Cardiac septum (tissue), 1 donor: ENCODE results near the gene ATRN. TPM values are rescaled to one million over a fixed set of nuclear protein-coding genes. Genes with fewer than 3 reads are reported as not detected.

Source experiments
- DNase-seq: peaks from one replicate; pipeline ENCODE4 v3.0.0-alpha.2; 2020; ENCODE audit warnings: low spot score
- intact Hi-C: fragments of 100-400 bp; cut with DNase I; formaldehyde crosslinking; loops from one replicate; pipeline ENCODE4 v1.14.0; 2022
- total RNA-seq: library from RNA; stranded (reverse); fragmentation: NEBNext Ultra II Directional; extraction: Animal tissue kit (Norgen Biotek cat#: 25700); gene quantifications from one replicate; pipeline ENCODE4 v1.2.1, GENCODE V29; 2021
- donor health status: DM: no; HTN: no; CAD: no.

The ATRN gene
- total RNA-seq, 1 donor from 2014 or later = 36.9 TPM

DNA sequence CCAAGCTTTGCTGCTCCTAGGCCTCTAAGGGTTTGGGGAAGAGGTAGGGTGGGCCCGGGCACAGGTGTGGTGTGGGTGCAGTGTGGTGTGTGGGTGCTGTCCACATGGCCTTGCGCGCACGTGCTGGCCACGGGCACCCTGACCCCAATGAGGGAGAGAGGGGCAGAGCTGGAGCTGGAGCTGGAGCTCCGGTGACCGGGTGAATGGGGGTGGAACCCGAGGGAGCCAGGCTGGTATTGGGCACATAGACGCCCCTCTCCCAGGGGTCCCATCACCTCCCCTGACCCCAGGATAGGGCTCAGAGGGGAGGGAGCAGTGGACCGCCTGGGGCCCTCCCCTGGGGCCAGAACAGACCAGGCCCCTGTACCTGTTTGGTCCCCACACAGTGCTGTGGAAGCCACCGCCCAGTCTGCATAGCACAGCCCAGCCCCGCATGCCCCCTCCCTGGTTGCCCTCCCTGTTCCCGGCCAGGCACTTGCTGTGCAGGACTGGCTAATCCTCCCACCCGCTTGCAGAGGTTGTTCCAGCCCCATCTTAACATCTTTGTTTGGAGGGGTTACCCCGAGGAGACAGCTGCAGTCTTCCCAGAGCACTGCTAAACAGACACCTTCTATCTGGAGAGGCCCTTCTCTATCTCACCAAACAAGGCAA lies 210.0 kb downstream of the ATRN start:
- intact Hi-C loops = no loop called here

DNA sequence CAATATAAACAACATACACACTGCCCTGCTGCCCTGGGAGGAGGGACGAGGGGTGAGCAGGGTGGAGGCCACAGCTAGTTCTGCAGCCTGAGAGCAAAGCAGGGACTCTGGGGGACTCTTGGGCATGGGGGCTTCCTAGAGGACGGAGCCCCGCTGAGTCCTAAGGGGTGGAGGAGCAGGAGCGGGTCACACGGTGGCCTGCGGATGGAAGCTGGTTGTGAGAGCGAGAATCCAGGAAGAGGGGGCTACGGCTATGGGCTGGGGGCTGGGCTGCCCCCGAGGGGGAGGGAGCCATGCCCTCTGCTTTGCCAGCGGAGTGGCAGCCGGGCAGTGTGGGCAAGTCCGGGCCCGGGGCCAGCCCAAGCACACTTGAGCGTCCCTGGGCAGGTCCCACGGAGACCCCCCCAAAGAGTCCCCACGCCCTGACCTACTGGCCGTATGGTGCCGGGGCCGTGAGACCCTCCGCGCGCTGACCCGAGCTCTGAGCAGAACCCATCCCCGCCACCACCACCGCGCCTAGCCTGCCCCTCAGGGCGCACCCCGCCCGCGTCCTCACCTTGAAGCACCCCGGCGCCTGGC lies 210.6 kb downstream of the ATRN start:
- intact Hi-C loops = no loop called here
- DNase-seq = no peak

More for the DNA sequence above, 210.0 kb downstream of the ATRN start:
- DNase-seq = no peak

DNA sequence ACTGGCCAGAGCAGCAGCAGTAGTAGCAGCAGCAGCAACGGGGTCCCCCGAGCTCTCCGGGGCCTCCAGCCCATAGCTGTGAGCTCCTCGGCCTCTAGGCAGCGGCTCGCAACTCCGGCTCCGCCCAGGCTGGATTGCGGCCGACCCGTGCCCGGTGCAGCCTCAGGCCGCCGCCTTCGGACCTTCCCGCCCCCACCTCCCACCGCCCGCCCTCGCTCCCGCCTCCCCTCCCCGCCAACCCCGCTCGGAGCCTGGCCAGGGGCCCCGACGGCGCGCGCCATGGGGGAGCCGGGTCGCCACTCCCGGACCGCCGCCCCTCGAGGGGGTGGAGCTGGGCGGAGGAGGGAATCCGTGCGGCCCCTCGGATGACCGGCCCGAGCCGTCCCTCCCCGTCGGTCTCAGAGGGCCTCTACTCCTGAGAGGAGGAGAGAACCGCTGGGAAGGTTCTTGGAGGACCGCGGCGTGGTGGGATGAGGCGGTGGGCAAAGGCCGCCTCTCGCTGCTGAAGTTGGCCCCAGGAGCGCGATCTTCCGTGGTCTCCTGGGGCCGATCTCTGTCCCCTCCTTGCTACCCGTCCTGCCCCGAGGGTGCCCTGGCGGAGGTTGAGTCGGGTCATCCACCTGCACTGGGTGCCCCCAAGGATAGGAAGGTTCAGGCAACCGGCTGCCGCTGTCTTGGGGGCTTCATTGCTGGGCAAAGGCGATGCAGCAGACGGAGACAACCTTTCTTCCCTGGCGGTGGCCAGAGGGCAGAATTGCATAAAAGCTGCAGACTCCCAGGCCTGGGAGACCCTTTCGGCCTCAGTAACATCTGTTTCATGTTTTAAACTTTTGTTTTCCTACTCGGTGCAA lies 211.3 kb downstream of the ATRN start, which contains the start of gene ADAM33:
Gene ADAM33, minus strand, starts transcription at position 80 of the 851 bp plus-strand sequence. Its CDS starts 6 bp downstream, at position 74.
- no peak for DNase-seq
- intact Hi-C loops = no loop called here

DNA sequence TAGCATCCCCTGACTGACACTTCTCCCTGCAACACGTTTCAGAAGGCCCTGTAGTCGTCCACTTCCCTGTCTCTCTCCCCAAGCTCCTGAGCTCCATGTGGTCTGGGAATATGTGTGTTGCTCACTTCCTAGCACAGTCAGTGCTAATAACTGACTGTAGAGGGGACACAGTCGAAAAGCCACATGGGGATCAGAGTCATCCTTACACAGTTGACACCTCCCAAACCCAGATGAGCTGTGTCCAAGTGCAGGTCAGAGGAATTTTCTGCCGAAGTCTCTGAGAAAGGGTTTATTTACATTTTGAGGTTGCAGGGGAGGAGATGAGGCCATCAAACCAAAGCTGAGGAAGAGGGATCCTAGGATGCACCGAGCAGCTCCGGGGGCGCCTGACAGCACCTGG lies 214.5 kb downstream of the ATRN start:
- DNase-seq = no peak
- intact Hi-C loops = no loop called here

DNA sequence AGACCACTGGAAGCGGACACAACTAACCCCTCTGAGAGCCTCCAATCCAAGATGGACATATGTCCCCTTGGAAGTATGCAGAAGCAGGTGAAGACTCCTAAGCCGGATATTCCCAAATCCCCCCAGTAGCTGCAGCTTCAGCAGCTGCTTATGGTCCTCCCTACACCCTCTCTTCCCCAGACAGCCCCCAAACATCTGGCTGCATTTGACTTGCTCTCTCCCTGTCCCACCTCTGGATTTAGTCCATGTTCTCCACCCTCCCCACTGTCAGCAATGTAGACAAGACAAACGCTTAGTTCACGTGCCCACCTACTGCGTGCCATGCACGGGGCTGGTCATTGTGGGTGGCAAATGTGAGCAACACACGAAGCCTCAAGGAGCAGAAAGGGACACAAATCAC lies 215.6 kb downstream of the ATRN start:
- no peak for DNase-seq
- intact Hi-C loops = no loop called here

DNA sequence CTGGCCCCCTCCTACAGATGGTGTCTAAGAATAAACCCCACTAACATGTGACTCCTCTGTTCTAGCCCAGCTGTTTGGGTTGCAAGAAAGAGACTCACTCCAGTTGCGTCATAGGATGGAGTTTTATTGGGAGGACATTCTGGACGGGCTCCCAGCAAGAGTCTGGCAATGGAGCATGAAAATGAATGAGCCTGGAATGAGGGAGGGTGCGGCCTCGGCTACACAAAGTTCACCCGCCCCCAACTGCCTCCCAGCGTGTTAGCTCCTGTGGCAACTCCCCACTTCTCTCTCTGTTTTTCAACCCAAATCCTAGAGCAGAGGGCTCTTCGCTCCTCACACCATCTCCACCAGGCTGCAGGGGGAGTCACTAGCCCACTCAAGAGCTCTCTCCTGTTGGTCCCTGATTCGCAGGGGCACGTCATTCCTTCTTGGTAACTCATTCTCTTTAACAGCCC lies 216.1 kb downstream of the ATRN start:
- DNase-seq = no peak
- intact Hi-C loops = no loop called here

DNA sequence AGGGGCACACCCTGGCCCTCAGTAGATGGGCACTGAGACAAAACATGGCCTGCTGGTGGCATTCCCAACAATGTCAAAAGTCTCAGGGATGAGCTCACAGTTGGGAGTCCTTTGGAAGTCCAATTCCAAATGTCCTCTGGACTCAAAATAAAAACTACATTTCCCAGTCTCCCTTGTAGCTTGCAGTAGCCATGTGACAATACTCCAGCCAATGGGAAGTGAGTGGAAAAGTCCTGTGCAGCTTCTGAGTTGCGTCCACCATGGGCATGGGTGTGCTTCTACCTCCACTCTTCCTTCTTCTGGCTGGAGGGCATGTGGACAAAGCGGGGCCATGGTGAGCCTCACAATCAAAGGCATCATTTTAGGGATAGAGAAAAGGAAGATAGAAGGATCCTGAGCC lies 216.8 kb downstream of the ATRN start:
- intact Hi-C loops = no loop called here
- no peak for DNase-seq

DNA sequence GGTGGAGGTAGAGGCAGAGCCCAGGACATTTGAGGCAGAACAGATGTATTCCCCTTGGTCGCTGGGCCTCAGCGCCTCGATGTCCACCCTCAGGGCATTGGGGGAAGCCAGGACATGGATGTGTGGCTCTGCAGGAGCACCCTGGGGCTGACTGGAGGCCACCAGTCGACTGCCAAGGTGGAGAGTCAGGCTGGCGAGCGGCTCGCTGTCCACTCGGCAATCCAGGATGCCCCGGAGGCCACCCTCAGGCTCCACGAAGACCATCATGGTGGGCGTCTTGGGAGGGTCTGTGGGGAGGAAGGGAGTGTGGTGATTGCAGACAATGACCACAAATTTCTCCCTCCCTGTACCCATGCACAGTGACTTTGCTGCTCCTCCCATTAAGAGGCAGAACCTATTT lies 219.2 kb downstream of the ATRN start:
- intact Hi-C loops = no loop called here
- DNase-seq = no peak

DNA sequence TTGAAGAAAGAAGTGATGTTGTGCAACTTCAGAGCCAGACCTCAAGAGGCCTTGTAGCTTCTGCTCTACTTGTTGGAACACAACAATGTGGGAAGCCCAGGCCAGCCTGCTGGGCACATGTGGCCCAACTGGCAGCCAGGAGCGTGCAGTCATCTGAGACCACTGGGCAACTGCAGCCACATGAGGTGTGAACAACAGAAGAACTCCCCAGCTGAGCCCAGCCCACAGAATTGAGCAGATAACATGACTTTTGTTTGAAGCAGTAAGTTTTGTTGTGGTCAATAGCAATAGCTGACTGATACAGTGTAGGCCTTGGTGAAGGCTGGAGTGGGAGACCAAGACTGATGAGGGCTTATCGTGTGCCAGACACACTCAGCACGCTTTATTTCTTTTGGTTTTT lies 219.6 kb downstream of the ATRN start:
- DNase-seq = no peak
- intact Hi-C loops = no loop called here

DNA sequence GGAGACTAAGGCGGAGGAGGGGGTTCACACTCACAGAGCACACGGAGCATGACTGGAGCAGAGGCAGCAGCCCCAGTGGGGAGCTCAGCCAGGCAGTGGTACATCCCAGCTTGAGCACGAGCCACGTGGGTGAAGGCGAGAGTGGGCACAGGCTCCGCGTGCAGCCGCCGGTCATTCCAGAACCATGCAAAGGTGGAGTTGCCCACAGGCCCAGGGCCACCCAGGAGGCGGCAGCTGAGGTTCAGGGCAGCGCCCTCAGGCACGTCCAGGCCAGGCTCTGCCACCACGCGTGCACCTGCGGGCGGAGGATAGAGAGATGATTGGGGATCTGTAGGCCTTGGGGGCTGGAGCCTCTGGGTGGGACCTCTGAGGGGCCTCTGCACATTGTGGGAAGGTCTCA lies 220.5 kb downstream of the ATRN start:
- intact Hi-C loops = no loop called here
- no peak for DNase-seq

DNA sequence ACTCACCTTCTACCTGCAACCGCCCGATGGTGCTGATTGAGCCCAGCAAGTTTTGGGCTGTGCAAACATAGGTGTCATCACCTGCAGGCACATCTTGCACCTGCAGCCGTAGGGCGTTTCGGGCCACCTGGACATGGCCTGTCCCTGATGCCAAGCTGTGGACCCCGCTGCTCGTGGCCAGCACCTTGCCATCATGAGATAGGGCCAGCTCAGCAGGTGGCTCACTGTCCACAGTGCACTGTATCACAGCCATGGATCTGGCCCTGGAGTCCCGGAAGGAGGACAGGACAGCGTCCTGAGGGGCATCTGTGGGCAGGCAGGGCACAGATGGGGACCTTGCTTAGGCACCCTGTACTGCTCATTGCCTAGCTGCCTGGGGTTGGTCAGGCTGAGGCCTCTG lies 221.1 kb downstream of the ATRN start:
- no peak for DNase-seq

DNA sequence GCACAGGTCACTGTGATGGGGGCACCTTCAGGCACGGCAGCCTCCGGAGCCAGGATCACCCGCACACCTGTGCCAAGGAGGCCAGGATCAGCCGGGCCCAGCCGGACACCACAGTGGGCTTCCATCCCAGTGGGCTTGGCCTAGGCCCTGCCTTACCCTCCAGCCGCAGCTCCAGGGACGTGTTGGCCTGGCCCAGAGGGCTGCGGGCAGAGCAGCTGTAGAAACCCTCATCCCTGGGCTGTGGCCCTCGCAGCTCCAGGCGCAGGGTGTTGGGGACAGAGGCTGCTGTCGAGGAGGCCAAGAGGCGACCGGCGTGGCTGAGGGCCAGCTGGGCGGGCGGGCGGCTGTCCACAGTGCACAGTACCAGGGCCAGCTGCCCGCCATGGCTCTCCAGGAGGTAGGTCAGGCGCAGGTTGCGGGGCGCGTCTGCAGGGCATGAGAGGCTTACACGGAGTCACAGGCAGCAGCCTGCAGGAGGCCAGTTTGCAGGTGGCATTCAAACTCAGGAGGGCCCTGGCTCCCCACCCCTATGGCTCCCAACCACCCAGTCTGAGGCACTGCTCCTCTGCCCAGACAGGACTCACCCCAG lies 222.0 kb downstream of the ATRN start:
- DNase-seq = no peak
- intact Hi-C loops = no loop called here

More for the DNA sequence above, 221.1 kb downstream of the ATRN start:
- intact Hi-C loops = no loop called here

DNA sequence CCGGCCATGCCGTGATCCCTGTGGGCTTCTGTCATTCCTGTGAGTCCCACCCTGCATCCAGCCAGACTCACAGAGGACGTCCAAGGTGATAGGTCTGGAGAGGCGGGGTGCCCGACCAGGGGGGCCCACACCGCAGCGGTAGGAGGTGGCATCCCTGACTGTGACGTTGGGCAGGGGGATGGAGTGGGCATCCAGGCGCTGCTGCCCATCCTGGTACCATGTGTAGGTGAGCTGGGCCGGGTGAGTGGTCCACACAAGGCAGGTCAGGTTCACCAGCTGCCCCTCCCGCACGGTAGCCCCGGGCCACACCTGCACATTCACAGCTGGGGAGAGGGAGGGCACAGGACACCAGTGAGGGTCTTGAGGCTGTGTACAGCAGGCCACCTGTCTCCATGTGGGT lies 222.6 kb downstream of the ATRN start:
- no peak for DNase-seq
- intact Hi-C loops = no loop called here

DNA sequence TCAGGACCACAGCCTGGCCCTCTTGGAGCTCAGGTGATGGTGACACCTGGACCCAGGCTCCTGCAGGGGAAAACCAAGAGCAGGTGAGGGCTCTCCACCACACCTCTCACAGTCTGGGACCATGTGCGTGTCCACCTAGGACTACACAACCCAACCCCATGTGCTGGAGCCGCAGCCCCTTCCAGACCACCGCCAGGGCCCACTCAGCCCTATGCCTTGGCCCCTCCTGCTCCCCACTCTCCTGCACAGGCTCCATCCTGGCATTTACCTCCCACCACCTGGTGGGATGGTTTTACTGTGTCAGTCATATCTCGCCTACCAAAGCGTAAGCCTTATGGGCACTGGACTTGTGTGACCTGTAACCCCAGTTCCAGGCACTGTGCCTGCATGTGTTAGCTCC lies 224.0 kb downstream of the ATRN start:
- no peak for DNase-seq
- intact Hi-C loops = no loop called here

DNA sequence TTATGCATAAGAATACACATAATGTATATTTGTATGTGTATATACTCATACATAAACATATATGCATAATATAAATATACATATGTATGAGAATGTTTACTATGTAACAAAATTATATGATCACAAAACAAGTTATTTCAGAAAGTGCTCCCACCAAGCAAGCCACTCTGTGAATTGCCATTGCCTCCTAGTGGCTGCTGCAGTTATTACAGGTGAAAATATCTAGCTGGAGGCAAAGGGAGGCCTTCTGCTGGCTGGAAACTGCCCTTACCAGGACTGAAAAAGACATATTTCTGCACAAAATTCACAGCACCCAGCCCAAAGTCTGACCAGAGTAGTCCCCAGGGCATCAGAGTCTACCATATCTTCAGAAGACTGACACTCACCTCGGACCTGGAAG lies 225.4 kb downstream of the ATRN start:
- intact Hi-C loops = no loop called here
- DNase-seq = no peak

DNA sequence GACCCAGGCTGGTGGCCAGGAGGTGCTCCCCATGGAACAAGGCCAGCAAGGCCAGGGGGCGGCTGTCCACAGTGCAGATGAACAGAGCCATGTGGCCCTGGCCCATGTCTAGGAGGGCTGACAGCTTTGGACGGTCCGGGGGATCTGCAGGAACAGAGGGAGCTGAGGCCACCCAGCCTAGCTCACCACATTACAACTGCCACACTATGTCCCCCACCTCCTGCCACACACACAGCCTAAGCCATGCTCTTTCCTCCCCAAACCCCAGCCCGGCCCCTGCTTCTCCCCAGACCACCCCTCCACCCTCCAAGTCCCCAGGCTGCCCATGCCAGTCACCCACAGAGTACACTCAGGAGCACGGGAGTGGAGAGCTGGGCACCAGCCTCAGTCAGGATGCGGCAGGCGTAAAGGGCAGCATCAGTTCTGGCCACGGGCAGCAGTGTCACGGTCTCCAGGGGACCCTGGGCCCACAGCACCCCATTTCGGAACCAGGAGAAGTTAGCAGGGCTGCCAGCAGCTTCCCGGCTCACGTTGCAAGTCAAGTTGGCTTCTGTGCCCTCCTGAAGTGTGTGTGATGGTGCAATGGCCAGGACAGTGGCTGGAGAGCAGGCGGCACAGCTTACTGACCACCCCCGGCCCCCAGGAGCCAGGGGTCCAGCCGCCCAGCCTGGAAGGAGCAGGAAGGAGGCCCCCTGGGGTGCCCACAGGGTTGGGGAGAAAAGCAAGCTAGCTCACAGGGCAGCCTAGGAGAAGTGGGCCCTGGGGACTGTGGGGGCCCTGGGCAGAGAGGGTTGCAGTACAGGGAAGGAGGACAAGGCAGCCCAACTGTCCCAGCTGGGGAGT lies 226.1 kb downstream of the ATRN start:
- DNase-seq = no peak
- intact Hi-C loops = no loop called here

DNA sequence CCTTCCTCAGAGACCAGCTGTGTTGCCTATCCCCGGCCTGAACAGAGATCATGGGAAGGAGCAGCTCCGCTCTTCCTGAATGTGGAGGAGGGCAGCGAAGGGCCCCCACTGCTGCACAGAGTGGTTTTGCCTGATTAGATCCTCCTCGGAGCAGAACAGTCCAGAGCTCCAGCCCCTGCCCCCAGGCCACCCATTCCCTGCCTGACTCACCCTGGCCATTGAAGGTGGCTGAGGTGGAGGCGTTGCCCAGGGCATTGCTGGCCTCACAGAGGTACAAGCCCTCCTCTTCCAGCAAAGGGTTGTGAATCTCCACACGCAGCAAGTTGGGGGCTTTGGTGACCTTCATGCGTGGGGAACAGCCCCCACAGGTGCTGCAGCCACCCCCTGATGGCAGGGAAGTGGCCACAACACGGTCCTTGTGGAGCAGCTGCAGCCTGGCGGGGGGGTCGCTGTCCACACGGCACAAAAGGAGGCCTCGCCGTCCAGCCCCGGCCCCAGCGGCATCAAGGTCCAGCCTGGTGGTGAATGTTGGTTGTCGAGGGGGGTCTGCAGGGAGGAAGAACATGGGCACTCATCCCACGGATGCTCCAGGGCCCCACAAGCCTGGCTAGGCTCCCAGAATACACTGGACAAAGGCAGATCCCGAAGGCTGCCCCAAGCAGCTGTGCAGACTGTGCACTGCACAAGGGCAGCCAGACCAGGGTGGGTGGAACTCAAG lies 226.9 kb downstream of the ATRN start:
- no peak for DNase-seq
- intact Hi-C loops = no loop called here

DNA sequence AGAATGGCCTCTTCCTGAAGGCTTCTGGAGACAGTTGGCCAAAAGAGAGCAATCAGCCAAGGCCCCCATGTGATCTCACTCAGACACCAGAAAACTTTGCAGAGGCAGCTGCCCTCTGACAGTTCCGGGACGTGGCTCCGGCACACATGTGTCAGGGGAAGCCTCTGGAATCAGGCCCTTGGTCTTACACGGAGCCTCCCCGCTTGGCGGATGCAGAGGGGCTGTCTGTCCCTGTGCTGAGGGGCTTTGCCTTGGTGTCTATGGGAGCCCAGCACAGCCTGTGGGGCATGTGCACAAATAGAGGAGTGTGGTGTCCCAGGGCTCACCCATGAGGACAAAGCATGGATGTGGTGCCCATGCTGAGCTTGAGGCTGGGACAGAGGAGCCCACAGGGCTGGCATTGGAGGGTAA lies 227.8 kb downstream of the ATRN start:
- intact Hi-C loops = no loop called here
- no peak for DNase-seq

DNA sequence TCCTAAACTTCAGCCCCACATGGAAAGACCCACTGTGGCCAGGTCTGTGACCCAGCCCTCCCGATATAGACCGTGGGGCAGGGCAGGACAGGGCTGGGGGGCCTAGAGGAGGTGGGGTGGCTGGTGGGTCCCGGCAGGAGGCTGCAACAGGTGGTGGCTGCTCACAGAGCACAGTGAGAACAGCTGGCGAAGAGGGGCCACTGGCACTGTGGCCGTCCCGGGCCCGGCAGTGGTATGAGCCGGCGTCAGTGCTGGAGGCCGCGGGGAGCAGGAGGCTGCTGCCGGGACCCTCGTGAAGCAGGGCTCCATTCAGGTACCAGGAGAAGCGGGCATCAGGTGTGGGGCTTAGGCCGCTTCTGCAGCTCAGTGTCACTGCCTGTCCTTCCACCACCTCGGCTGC lies 228.2 kb downstream of the ATRN start:
- intact Hi-C loops = no loop called here
- no peak for DNase-seq
